NCI-H1092 (cell line): ENCODE data around the gene NTRK1.
A peak's percentile ranks its signal among the peaks of the same experiment; 100 is the strongest.

ENCODE experiments used
- DNase-seq: peaks from one replicate; lab custom pipeline; 2025; lab: John Stamatoyannopoulos, UW

Gene NTRK1

GRCh38 chr1:156857532-156857931, 3.1 kb upstream of the NTRK1 start:
- DNase-seq = no peak

- no peak for DNase-seq
Observed at GRCh38 chr1:156858555-156858956, 2.1 kb upstream of the NTRK1 start.

GRCh38 chr1:156858959-156859522, 1.6 kb upstream of the NTRK1 start, which contains the start of gene INSRR:
INSRR (minus strand) TSS chr1:156859117; CDS start chr1:156858621, 496 bp downstream.
- DNase-seq = no peak

GRCh38 chr1:156859523-156860112, 1.0 kb upstream of the NTRK1 start:
- no peak for DNase-seq

- DNase-seq = peak; percentile 45
Observed at GRCh38 chr1:156860113-156860627, 495 bp upstream of the NTRK1 start.

- no peak for DNase-seq
Observed at GRCh38 chr1:156862584-156862983, 1.9 kb downstream of the NTRK1 start.

- no peak for DNase-seq
Observed at GRCh38 chr1:156862997-156863599, 2.4 kb downstream of the NTRK1 start.

- no peak for DNase-seq
Observed at GRCh38 chr1:156863631-156864030, 3.0 kb downstream of the NTRK1 start.

- DNase-seq = no peak
Observed at GRCh38 chr1:156864796-156865195, 4.1 kb downstream of the NTRK1 start.

GRCh38 chr1:156865258-156865657, 4.6 kb downstream of the NTRK1 start:
- no peak for DNase-seq

GRCh38 chr1:156865865-156866248, 5.2 kb downstream of the NTRK1 start:
- DNase-seq = no peak

- DNase-seq = no peak
Observed at GRCh38 chr1:156866249-156866909, 5.7 kb downstream of the NTRK1 start.

- DNase-seq = no peak
Observed at GRCh38 chr1:156868341-156868740, 7.7 kb downstream of the NTRK1 start.

GRCh38 chr1:156869455-156869854, 8.8 kb downstream of the NTRK1 start:
- no peak for DNase-seq

- DNase-seq = no peak
Observed at GRCh38 chr1:156873659-156874058, 13.0 kb downstream of the NTRK1 start.

- DNase-seq = no peak
Observed at GRCh38 chr1:156874142-156874541, 13.5 kb downstream of the NTRK1 start.

GRCh38 chr1:156874572-156875340, 14.1 kb downstream of the NTRK1 start:
- DNase-seq = no peak

- DNase-seq = no peak
Observed at GRCh38 chr1:156875341-156875615, 14.6 kb downstream of the NTRK1 start.

GRCh38 chr1:156876281-156876680, 15.6 kb downstream of the NTRK1 start:
- DNase-seq = no peak

GRCh38 chr1:156877433-156878170, 16.9 kb downstream of the NTRK1 start:
- no peak for DNase-seq

GRCh38 chr1:156879876-156880275, 19.2 kb downstream of the NTRK1 start:
- DNase-seq = no peak

GRCh38 chr1:156880473-156880872, 19.8 kb downstream of the NTRK1 start:
- DNase-seq = no peak
